Lower leg skin (tissue), 3 donors: ENCODE results near the gene KDM8.

Experiments used
- POLR2A ChIP-seq, 2 donors: fragments of 450-650 bp; IDR thresholded peaks; one replicate each; pipeline ENCODE4 v1.6.1; 2016 to 2017; ENCODE audit warnings: antibody characterized with exemption in 2 of 2, mild to moderate bottlenecking in 1 of 2, moderate library complexity in 1 of 2
- TF ChIP-seq, protein P1 (sequence below), 3 donors: fragments of 450-650 bp; IDR thresholded peaks; one replicate each; pipeline ENCODE4 v1.5.1; 2016; ENCODE audit warnings: antibody characterized with exemption in 3 of 3, mild to moderate bottlenecking in 3 of 3, moderate library complexity in 2 of 3

DNA sequence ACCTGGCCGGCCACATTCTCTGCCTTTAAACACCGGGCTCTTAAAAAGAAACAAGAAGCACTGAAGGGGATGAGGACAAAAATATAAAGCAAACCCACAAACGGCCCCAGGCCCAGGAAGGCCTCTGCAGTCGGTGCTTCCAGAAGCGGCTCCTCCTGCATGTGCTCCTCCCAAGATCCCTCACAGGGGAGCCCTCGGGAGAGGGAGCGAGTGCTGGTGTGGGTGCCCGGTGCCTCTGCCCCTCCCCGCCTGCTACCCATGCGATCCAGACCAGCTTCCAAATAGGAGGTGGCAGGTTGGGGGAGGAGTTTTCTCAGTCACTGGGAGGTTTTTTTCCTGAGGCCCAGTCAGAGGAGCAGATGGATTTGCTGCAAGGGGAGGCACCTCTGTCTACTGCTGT is 15.8 kb downstream of the KDM8 start:
- TF ChIP-seq, protein P1, sequence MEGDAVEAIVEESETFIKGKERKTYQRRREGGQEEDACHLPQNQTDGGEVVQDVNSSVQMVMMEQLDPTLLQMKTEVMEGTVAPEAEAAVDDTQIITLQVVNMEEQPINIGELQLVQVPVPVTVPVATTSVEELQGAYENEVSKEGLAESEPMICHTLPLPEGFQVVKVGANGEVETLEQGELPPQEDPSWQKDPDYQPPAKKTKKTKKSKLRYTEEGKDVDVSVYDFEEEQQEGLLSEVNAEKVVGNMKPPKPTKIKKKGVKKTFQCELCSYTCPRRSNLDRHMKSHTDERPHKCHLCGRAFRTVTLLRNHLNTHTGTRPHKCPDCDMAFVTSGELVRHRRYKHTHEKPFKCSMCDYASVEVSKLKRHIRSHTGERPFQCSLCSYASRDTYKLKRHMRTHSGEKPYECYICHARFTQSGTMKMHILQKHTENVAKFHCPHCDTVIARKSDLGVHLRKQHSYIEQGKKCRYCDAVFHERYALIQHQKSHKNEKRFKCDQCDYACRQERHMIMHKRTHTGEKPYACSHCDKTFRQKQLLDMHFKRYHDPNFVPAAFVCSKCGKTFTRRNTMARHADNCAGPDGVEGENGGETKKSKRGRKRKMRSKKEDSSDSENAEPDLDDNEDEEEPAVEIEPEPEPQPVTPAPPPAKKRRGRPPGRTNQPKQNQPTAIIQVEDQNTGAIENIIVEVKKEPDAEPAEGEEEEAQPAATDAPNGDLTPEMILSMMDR (IDR thresholded peaks at IDR 0.05): no peak
- no peak for TF ChIP-seq POLR2A (IDR thresholded peaks at IDR 0.05)
